ENCODE results near the gene PHTF1.
A peak's percentile ranks its signal among the peaks of the same experiment; 100 is the strongest.

The PHTF1 gene

GRCh38 chr1:113663165-113663951, 95.9 kb downstream of the PHTF1 start:
- DNase-seq = peak; percentile 58

- DNase-seq = no peak
These were observed 97.2 kb downstream of the PHTF1 start for GRCh38 chr1:113662101-113662500.

- DNase-seq = no peak
These were observed 99.2 kb downstream of the PHTF1 start for GRCh38 chr1:113660088-113660487.

- DNase-seq = no peak
These were observed 99.7 kb downstream of the PHTF1 start for GRCh38 chr1:113659556-113659955.

GRCh38 chr1:113659035-113659434, 100.3 kb downstream of the PHTF1 start:
- DNase-seq = no peak

GRCh38 chr1:113657556-113658063, 101.7 kb downstream of the PHTF1 start:
- no peak for DNase-seq

- no peak for DNase-seq
These were observed 102.2 kb downstream of the PHTF1 start for GRCh38 chr1:113657126-113657525.

- no peak for DNase-seq
These were observed 104.4 kb downstream of the PHTF1 start for GRCh38 chr1:113654883-113655282.

GRCh38 chr1:113653741-113654140, 105.5 kb downstream of the PHTF1 start:
- no peak for DNase-seq

GRCh38 chr1:113652771-113653170, 106.5 kb downstream of the PHTF1 start:
- no peak for DNase-seq

- no peak for DNase-seq
These were observed 110.8 kb downstream of the PHTF1 start for GRCh38 chr1:113648478-113648877.

- DNase-seq = no peak
These were observed 112.1 kb downstream of the PHTF1 start for GRCh38 chr1:113647164-113647563.
